ENCODE measurements around the gene KLHL40.

Gene KLHL40

GRCh38 chr3:42685363-42685881 lies at the start of gene KLHL40:
Gene KLHL40 (plus strand): TSS chr3:42685537. CDS start chr3:42685619, 82 bp downstream.
- DNase-seq = peak in 1 of 2 experiments; percentile 20

- no peak for DNase-seq
Measured at GRCh38 chr3:42637001-42637400, 48.3 kb upstream of the KLHL40 start.

- no peak for DNase-seq
Measured at GRCh38 chr3:42638339-42638842, 46.9 kb upstream of the KLHL40 start.

- DNase-seq = no peak
Measured at GRCh38 chr3:42639192-42639591, 46.1 kb upstream of the KLHL40 start.

- DNase-seq = no peak
Measured at GRCh38 chr3:42640129-42640528, 45.2 kb upstream of the KLHL40 start.

- no peak for DNase-seq
Measured at GRCh38 chr3:42640771-42641370, 44.5 kb upstream of the KLHL40 start.

GRCh38 chr3:42647821-42648459 lies 37.4 kb upstream of the KLHL40 start:
- no peak for DNase-seq

- DNase-seq = no peak
Measured at GRCh38 chr3:42649006-42649405, 36.3 kb upstream of the KLHL40 start.

GRCh38 chr3:42649783-42650182 lies 35.6 kb upstream of the KLHL40 start:
- DNase-seq = no peak

GRCh38 chr3:42651248-42652091 lies 33.9 kb upstream of the KLHL40 start:
- no peak for DNase-seq

GRCh38 chr3:42652251-42652610 lies 33.1 kb upstream of the KLHL40 start:
- DNase-seq = no peak

- DNase-seq = no peak
Measured at GRCh38 chr3:42652611-42653302, 32.6 kb upstream of the KLHL40 start.

GRCh38 chr3:42653303-42653559 lies 32.1 kb upstream of the KLHL40 start:
- no peak for DNase-seq

GRCh38 chr3:42653560-42654330 lies 31.6 kb upstream of the KLHL40 start, which contains the start of gene ZBTB47:
Gene ZBTB47 (plus strand): TSS chr3:42653697. CDS start chr3:42658356, 4,659 bp downstream.
- DNase-seq = peak in 1 of 2 experiments; percentile 66

- peak in 1 of 2 experiments; percentile 66 for DNase-seq
Measured at GRCh38 chr3:42654331-42655201, 30.8 kb upstream of the KLHL40 start.

GRCh38 chr3:42655331-42655888 lies 29.9 kb upstream of the KLHL40 start:
- DNase-seq = no peak

GRCh38 chr3:42655980-42656679 lies 29.2 kb upstream of the KLHL40 start:
- no peak for DNase-seq

- DNase-seq = no peak
Measured at GRCh38 chr3:42656680-42657610, 28.4 kb upstream of the KLHL40 start.

- no peak for DNase-seq
Measured at GRCh38 chr3:42657675-42658074, 27.7 kb upstream of the KLHL40 start.

Data from NCI-H526 (cell line).